KBM-7 (cell line): ENCODE results near the gene IRX5.

Experiments used
- DNase-seq: peaks from one replicate; pipeline ENCODE4 v3.0.0-alpha.2; 2015
- in situ Hi-C: fragments of 300-500 bp; cut with MboI; formaldehyde crosslinking; loops from 2 replicates; pipeline ENCODE4 v1.14.3; 2020; ENCODE audit warnings: low sequenced_read_pairs, low pct_unique_long_range_greater_than_20kb, mixed read lengths

Gene IRX5

DNA sequence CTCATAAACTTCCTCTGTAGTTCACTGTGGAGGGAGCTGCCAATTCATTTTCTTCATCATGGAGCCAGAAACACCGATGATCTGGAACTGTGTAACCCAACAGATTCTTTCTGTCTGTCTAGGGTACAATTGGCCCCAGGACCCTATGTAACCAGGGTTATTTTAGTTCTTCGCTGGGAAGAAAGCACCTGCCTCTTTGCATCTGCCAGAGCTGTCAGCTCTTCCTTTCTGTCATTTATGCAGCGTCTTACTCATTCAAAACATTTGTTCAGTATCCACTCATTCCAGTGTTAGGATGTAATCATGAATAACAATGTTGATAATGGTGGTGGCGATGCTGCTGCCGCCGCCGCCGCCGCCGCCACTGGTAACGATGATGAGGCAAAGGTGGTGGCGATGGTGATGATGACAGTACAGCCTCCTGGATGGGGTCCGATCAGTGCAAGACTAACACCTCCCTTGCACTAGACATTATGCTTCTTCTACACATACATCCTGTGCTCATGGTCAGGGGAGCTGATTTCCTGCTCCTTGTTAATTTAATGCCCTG, 46.1 kb downstream of the IRX5 start:
- DNase-seq, result no peak
- in situ Hi-C loops, result no loop called here

DNA sequence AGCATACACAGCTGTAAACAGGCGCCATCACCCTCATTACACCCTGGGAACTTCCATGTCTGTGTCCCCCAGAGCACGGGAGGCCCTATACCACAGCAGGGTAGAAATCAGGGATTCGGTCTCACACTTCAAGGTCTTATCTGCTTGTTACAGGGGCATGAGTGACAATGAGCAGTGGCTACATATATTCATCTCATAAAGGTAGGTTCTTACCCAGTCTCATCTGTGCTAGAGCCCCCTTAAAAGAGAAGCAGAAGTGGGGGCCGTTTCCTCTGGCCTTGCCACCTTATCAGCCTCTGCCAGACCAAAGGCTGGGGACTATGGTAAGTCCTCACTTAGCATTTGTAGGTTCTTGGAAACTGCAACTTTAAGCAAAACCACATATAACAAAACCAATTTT, 46.5 kb downstream of the IRX5 start:
- DNase-seq, result peak; percentile 22
- in situ Hi-C loops, result no loop called here

DNA sequence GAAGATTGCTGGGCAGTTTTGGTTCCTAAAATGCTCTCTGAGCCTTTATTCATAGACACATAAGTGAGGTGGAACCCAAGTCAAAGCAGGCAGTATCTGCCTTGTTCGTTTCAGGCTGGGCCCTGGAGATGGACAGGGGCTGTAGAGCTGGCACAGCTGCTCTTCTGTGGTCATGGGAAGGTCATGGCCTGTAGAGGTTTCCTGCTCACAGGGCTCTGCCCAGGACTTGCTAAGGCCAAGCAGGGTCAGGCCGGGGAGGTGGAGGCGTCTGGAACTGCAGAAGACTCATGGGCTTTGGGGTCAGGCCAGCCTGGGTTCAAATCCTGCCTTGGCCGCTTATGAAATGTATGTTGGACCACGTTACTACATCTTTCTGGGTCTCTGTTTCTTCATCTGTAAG, 50.2 kb downstream of the IRX5 start:
- DNase-seq, result no peak
- in situ Hi-C loops, result no loop called here
